GM19438 (cell line): Measurements from ENCODE around the gene NCLN.

Experiments used
- ATAC-seq: cut with Tn5 transposase; IDR thresholded peaks from one replicate; pipeline ENCODE4 v1.9.1; 2021; ENCODE audit warnings: low read depth; ENCODE audit not compliant: unreplicated experiment

NCLN gene

GRCh38 chr19:3248728-3249326 lies 63.1 kb downstream of the NCLN start:
- no peak for ATAC-seq

- ATAC-seq, result no peak
Measured at GRCh38 chr19:3249408-3249807, 63.7 kb downstream of the NCLN start.

- ATAC-seq, result no peak
Measured at GRCh38 chr19:3250675-3251074, 64.9 kb downstream of the NCLN start.

- no peak for ATAC-seq
Measured at GRCh38 chr19:3251229-3251628, 65.5 kb downstream of the NCLN start.

GRCh38 chr19:3252650-3253049 lies 66.9 kb downstream of the NCLN start:
- ATAC-seq, result no peak

GRCh38 chr19:3253270-3253669 lies 67.5 kb downstream of the NCLN start:
- ATAC-seq, result no peak

- no peak for ATAC-seq
Measured at GRCh38 chr19:3254520-3254919, 68.8 kb downstream of the NCLN start.

GRCh38 chr19:3257071-3257470 lies 71.3 kb downstream of the NCLN start:
- ATAC-seq, result no peak
